Transverse colon (tissue), 4 donors: ENCODE data around the gene GZMM. TPM values are rescaled to one million over a fixed set of nuclear protein-coding genes. Genes with fewer than 3 reads are reported as not detected.
A peak's percentile ranks its signal among the peaks of the same experiment; 100 is the strongest.
"Not testable (repeated sequence)": the region's sequence is repeated elsewhere in the genome, so short reads cannot be mapped to it uniquely, and the experiment has no call there.

Experiments used
- DNase-seq: peaks from one replicate; pipeline ENCODE4 v3.0.0-alpha.2; 2019
- H3K27ac ChIP-seq, 4 donors: fragments of 200-600 bp; sonication (generic); 2 replicates each; pipeline ENCODE4 v1.5.1; 2016 to 2018; ENCODE audit warnings: inconsistent platforms in 4 of 4
- H3K27me3 ChIP-seq: fragments of 200-600 bp; sonication (generic); 2 replicates; pipeline ENCODE4 v1.5.1; 2017; ENCODE audit warnings: inconsistent platforms
- H3K36me3 ChIP-seq, 4 donors: fragments of 200-600 bp; sonication (generic); 2 replicates each; pipeline ENCODE4 v1.5.1; 2017 to 2019; ENCODE audit warnings: inconsistent platforms in 4 of 4
- H3K4me1 ChIP-seq, 4 donors: fragments of 200-600 bp; sonication (generic); 2 replicates each; pipeline ENCODE4 v1.5.1; 2017 to 2020; ENCODE audit warnings: inconsistent platforms in 4 of 4
- H3K4me3 ChIP-seq, 4 donors: fragments of 200-600 bp; sonication (generic); 1 replicate in 1 of 4; 2 replicates in 3 of 4; pipeline versions ENCODE4 v1.5.1 to v1.6.1; 2017 to 2019; ENCODE audit warnings: inconsistent platforms in 4 of 4
- H3K9me3 ChIP-seq, 2 donors: fragments of 200-600 bp; sonication (generic); 2 replicates each; pipeline ENCODE4 v1.5.1; 2017 to 2019; ENCODE audit warnings: inconsistent platforms in 2 of 2
- EP300 ChIP-seq: sonication (generic); formaldehyde crosslinking; IDR thresholded peaks from one replicate; pipeline ENCODE4 v1.6.1; 2017; ENCODE audit warnings: antibody characterized with exemption, low read depth
- POLR2A ChIP-seq: fragments of 450-650 bp; IDR thresholded peaks from one replicate; pipeline ENCODE4 v1.6.1; 2016; ENCODE audit warnings: antibody characterized with exemption, mild to moderate bottlenecking, moderate library complexity
- POLR2AphosphoS5 ChIP-seq, 3 donors: sonication (generic); formaldehyde crosslinking; IDR thresholded peaks; one replicate each; pipeline ENCODE4 v1.6.1; 2016; ENCODE audit warnings: antibody characterized with exemption in 3 of 3
- WGBS, 2 donors: methylation state at CpG; one replicate each; pipeline ENCODE4 v1.1.5; 2018; ENCODE audit warnings: low coverage in 1 of 2; 5-methylcytosine and 5-hydroxymethylcytosine counted together
- in situ Hi-C, 4 donors: fragments of 200-750 bp; cut with MboI; loops; one replicate each; pipeline versions ENCODE4 v1.15.0 to v1.15.1; 2017; ENCODE audit warnings: low sequenced_read_pairs in 3 of 4, low pct_ligation_motif_present in 1 of 4, low pct_unique_long_range_greater_than_20kb in 1 of 4
- intact Hi-C: fragments of 100-400 bp; cut with DNase I; formaldehyde crosslinking; loops from one replicate; pipeline ENCODE4 v1.15.1; 2023; ENCODE audit warnings: low total_unique reads
- total RNA-seq, 4 donors: library from RNA; depleted of rRNA; stranded (reverse); fragments of >200 nt; gene quantifications; one replicate each; pipeline ENCODE4 v1.1.0, GENCODE V29; 2016
- TF ChIP-seq, protein P1 (sequence below), 5 experiments: fragments of 200-600 bp in 3 of 5; fragments of 450-650 bp in 2 of 5; sonication (generic) in 3 of 5; IDR thresholded peaks; 1 replicate in 2 of 5; 2 replicates in 3 of 5; pipeline ENCODE4 v1.5.1; 2016 to 2017; ENCODE audit warnings: antibody characterized with exemption in 5 of 5, inconsistent platforms in 3 of 5, mild to moderate bottlenecking in 2 of 5, moderate library complexity in 1 of 5

GZMM gene
- total RNA-seq, 4 donors from 2014 or later, result 1.1 to 1.8 TPM; not detected in 2

DNA sequence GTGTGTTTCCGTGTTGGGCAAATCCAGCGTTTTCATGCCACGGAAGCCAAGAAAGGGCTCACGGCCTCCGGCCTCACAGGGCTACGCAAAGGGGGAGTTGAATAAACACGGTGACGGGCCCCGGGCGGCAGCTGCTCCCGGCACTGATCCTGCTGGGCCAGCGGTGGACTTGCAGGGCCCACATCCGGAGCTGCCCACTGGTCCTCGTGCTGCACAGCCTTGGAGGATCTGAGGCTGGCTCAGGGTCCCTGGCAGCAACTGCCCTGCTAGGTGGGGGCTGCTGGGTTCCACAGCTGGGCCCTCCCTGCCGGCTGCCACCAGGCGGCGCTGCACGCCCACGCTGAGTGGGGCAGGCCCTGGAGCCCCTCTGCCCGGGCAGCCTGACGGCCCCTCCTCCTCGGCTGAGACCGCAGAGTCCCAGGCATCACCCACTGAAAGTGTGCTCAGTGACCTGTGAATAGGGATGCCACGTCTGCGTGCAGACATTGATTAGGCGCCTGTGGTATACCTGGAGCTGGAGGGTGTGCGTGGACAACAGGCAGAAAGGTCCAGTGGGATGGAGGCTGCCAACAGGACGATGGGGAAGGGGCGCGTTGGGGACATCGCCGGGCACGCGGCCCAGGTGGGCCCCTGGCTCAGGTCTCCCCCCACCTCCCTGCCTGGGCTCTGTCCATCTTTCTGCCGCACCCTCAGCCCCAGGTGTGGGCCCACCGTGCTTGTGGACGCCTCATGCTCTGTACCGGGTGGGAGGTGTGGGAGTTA, 40.6 kb downstream of the GZMM start:
- TF ChIP-seq POLR2AphosphoS5 (IDR thresholded peaks at IDR 0.05) (peak in 2 of 3 donors; percentile 17 to 44), POLR2A (peak; percentile 50), EP300 (no peak)
- TF ChIP-seq, protein P1, sequence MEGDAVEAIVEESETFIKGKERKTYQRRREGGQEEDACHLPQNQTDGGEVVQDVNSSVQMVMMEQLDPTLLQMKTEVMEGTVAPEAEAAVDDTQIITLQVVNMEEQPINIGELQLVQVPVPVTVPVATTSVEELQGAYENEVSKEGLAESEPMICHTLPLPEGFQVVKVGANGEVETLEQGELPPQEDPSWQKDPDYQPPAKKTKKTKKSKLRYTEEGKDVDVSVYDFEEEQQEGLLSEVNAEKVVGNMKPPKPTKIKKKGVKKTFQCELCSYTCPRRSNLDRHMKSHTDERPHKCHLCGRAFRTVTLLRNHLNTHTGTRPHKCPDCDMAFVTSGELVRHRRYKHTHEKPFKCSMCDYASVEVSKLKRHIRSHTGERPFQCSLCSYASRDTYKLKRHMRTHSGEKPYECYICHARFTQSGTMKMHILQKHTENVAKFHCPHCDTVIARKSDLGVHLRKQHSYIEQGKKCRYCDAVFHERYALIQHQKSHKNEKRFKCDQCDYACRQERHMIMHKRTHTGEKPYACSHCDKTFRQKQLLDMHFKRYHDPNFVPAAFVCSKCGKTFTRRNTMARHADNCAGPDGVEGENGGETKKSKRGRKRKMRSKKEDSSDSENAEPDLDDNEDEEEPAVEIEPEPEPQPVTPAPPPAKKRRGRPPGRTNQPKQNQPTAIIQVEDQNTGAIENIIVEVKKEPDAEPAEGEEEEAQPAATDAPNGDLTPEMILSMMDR (IDR thresholded peaks at IDR 0.05), result peak; percentile 81 to 93 (median 85)
- Histone ChIP-seq H3K36me3 (peaks cover 0 to 24% (median 11%) of the 10 kb centered on the region in 4 donors), H3K27me3 (peaks cover 42% of the 10 kb centered on the region), H3K4me3 (no peak overlapping the region), H3K4me1 (peaks cover 7 to 18% (median 12%) of the 10 kb centered on the region in 4 donors), H3K27ac (no peak overlapping the region), H3K9me3 (no peaks in the 10 kb centered on the region)
- intact Hi-C loops, result no loop called here
- in situ Hi-C loops, result no loop called here
- WGBS, 2 donors, result 23 to 48% methylated on average over 4 to 29 of the region's 38 CpGs
- DNase-seq, result peak; percentile 45

DNA sequence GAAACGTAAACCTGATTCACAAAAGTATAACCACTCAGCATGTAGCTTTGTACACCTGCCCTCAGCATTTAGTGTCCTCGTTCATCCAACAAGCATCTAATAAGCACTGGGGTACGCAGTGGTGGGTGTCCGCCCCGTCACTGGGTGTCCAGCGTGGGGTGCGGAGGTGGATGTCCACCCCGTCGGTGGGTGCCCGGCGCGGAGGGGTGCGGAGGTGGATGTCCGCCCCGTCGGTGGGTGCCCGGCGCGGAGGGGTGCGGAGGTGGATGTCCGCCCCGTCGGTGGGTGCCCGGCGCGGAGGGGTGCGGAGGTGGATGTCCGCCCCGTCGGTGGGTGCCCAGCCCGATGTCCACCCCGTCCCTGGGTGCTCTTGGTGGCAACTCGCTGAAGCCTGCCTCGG, 41.3 kb downstream of the GZMM start:
- Histone ChIP-seq H3K36me3 (peaks cover 0 to 24% (median 11%) of the 10 kb centered on the region in 4 donors), H3K27me3 (peaks cover 43% of the 10 kb centered on the region), H3K4me1 (peaks cover 7 to 20% (median 13%) of the 10 kb centered on the region in 4 donors)
- H3K9me3 ChIP-seq, in situ Hi-C loops, intact Hi-C loops, DNase-seq, H3K4me3 ChIP-seq, H3K27ac ChIP-seq: not testable (repeated sequence)
- 84% methylated on average over 33 of the region's 34 CpGs; no CpG with 5 or more reads in 1 of the 2 donors for WGBS, 2 donors

DNA sequence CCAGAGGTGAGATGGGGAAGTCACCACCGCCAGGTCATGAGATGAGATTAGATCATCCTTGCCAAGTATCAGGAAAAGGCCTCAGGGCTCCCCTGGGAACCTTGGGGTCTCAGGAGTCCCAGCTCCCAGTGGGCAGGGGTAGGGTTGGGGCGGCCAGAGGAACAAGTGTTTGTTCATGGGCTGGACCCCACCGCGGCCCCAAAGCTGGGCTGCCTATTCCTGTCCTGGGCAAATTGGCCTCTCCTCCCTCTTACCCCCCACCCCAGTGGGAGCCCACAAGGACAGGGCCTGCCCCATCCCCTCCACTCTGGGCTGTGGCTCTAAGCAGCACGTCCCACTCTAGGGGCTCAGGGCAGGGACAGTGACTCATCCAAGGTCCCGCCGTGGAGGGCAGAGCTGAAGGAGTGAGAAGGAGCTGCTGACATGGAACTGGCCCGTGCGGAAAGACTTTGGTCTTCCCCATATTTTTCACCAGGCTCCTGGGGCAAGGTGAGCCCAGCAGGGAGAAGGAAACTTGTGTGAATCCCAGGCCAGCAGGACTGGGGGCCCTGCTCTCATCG, 41.8 kb downstream of the GZMM start:
- H3K36me3 ChIP-seq, result peaks cover 0 to 24% (median 11%) of the 10 kb centered on the region in 4 donors
- peaks cover 7 to 23% (median 16%) of the 10 kb centered on the region in 4 donors for H3K4me1 ChIP-seq
- no peak for TF ChIP-seq EP300
- TF ChIP-seq, protein P1 (IDR thresholded peaks at IDR 0.05), result no peak
- no peak for TF ChIP-seq POLR2A
- DNase-seq, result no peak
- 59 to 100% methylated on average over 1 to 10 of the region's 10 CpGs for WGBS, 2 donors
- peaks cover 48% of the 10 kb centered on the region for H3K27me3 ChIP-seq
- intact Hi-C loops, result no loop called here
- H3K27ac ChIP-seq, result no peak overlapping the region
- in situ Hi-C loops, result no loop called here
- no peak overlapping the region for H3K4me3 ChIP-seq
- no peaks in the 10 kb centered on the region for H3K9me3 ChIP-seq

DNA sequence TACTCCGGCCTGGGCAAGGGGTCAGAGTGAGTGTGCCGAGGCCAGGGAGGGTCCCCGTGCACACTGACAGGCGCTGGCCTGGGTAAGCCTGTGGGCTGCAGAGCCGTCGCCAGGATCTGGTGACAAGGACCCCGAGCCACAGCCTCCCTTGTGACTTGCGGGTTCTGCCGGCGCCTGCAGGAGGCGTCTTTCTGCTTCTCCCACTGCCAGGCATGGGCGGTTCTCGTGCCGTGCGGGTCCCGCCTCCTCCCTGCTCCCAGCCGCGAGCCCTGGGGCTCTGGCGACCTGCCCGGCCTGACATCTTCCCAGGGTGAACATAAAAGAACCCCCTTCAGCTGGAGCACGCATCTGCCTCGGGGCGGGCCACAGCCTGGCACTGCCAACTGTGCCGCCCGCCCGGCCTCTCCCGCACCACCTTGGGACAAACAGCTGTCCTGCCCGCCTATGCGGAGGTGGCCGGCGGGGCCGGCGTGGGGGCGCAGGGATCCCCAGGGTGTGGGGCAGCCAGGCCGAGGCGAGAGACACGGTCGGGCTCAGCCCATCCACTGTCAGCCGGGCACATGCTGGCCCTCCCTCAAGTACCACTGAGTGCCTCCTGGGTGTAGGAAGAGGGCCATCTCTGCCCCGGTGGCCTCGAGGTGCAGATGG, 44.4 kb downstream of the GZMM start:
- no peak overlapping the region for H3K27ac ChIP-seq
- H3K9me3 ChIP-seq, result no peaks in the 10 kb centered on the region
- TF ChIP-seq POLR2AphosphoS5 (IDR thresholded peaks at IDR 0.05), result no peak
- TF ChIP-seq, protein P1 (IDR thresholded peaks at IDR 0.05), result peak; percentile 35 to 64 (median 46)
- TF ChIP-seq POLR2A, result no peak
- no peak for TF ChIP-seq EP300
- peaks cover 73% of the 10 kb centered on the region for H3K27me3 ChIP-seq
- intact Hi-C loops, result no loop called here
- H3K4me3 ChIP-seq, result no peak overlapping the region
- peak; percentile 76 for DNase-seq
- H3K4me1 ChIP-seq, result peaks cover 7 to 27% (median 19%) of the 10 kb centered on the region in 4 donors
- peaks cover 0 to 2% (median under 1%) of the 10 kb centered on the region in 4 donors for H3K36me3 ChIP-seq
- in situ Hi-C loops, result no loop called here
- 3% methylated on average over 31 of the region's 41 CpGs; no CpG with 5 or more reads in 1 of the 2 donors for WGBS, 2 donors
